ENCODE data around the gene MYCBP2.
"Not testable (repeated sequence)": the region's sequence is repeated elsewhere in the genome, so short reads cannot be mapped to it uniquely, and the experiment has no call there.

MYCBP2 gene

DNA sequence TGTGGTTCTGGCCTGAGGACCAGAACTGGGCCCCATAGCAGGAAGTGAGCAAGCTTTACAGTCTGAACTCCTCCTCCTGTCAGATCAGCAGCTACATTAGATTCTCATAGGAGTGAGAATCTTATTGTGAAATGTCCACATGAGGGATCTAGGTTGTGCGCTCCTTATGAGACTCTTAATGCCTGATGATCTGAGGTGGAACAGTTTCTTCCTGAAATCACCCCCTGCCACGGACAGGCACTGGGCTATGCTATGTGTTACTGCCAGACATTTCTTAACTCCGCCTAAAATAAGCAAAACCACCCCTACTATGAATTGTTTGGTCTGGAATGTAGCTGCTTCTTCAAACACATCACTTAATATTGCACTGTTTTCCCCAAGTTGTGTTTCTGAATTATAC is 304.6 kb downstream of the MYCBP2 start:
- DNase-seq: no peak

GRCh38 chr13:77019756-77020155 is 307.1 kb downstream of the MYCBP2 start:
- no peak for DNase-seq

GRCh38 chr13:77016888-77017623 is 309.8 kb downstream of the MYCBP2 start:
- no peak for DNase-seq

GRCh38 chr13:77016251-77016812 is 310.6 kb downstream of the MYCBP2 start:
- DNase-seq: no peak

DNA sequence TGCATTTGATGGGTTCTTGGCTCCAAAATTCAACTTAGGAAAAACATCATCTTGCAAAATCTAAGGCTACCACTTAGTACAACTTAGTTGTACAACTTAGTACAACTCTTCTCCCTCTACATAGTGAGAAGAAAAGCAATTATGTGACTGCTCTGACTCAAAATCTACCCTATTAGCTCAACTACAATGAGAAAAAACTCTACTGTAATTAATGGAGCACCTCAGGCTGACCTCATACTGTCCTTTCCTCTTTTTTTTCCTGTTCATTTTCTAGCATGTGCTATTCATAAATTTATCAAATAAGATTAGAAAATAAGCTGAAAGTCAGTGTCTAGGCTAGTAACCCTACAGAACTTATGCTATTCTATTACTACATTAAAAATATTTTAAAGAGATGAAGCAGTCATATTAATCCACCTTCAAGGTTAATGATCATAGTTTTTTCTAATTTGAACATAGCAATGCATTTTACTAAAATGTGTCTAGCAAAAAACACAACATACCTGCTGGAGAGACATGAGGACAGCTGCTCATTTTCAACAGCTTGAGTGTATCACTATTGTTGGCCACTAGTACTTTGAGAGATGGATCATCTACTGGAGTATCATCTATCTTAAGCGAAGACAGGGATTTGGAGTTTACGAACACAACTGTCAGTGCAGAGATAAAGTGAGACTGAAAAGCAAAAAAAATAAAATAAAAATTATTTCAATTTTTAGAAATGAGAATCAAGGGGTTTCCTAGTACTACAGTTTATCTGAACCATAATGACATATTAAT is 311.8 kb downstream of the MYCBP2 start:
- no peak for DNase-seq

- no peak for DNase-seq
These were observed 312.9 kb downstream of the MYCBP2 start for GRCh38 chr13:77013853-77014542.

DNA sequence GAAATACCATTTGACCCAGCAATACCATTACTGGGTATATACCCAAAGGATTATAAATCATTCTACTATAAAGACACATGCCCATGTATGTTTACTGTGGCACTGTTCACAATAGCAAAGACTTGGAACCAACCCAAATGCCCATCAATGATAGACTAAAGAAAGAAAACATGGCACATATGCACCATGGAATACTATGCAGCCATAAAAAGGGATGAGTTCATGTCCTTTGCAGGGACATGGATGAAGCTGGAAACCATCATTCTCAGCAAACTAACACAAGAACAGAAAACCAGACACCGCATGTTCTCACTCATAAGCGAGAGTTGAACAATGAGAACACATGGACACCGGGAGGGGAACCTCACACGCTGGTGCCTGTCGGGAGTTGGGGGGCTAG is 317.2 kb downstream of the MYCBP2 start:
- DNase-seq: not testable (repeated sequence)

GRCh38 chr13:77009011-77009410 is 317.9 kb downstream of the MYCBP2 start:
- DNase-seq: no peak

DNA sequence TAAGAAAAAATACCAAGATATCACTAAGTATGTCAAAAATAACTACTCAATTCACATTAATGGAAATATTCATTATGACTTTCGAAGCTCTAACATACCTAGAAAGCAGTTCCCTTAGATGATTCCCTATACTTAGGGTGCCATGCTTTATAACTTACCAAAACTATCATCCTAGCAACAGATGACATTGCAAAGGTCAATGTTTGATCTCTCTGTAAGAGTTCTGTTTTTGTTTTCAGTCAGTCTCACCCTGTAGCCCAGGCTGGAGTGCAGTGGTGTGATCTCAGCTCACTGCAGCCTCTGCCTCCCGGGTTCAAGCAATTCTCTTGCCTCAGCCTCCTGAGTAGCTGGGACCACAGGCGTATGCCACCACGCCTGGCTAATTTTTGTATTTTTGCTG is 318.6 kb downstream of the MYCBP2 start:
- DNase-seq: not testable (repeated sequence)

- peak; percentile 18 for DNase-seq
These were observed 324.2 kb downstream of the MYCBP2 start for GRCh38 chr13:77002590-77003190.

DNA sequence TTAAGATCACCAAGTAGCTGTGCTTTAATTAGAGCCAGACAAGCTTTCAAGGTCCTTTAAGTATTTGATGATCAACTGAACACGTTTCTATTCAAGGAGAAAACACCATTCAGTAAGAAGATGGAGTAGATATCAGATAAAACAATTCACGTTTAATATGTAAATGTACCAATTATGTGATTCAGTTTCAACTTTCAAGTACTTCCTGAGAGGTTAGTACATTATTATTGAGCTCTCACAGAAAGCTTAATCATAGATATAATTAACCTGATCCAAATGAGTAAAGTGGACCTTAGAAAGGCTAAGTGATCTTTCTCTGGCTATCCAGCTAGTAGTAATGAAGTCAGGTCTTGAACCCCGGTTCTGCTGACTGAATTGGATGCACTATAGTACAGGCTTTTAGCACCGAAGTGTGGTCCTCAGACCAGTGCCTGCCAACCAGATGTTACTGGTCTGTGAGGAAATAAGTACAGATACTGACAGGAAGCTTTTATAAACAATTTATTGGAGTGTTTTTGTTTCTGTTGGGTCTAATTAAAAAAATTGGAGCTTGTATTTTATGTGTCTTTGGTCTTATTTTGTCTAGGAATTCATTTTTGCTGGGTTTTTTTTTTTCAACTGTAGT is 324.8 kb downstream of the MYCBP2 start:
- DNase-seq: no peak

DNA sequence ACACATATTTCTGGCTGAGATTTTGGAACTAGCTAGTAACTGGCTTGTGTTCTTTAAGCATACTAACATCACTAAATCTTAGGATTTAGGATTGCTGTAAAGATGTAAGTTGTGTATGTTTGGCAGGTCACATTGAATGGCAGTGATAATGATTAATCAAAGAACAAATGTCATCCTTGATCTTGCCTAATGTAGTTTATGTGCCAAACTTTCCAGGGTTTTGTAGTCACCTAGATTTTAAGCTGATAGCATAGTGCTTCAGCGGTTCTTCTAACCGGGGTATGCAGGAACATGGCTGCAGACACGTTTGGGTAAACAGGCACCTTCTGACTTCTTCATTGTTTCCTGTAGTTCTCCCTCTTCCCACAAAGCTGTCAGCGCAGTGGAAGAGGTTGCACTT is 325.4 kb downstream of the MYCBP2 start:
- no peak for DNase-seq

GRCh38 chr13:77000475-77000874 is 326.4 kb downstream of the MYCBP2 start:
- DNase-seq: no peak

Data from CD4-positive, alpha-beta T cell treated with Interleukin-12 subunit alpha and Interleukin-12 subunit beta, for 1 hour (primary cell).